GM06990 (cell line): ENCODE measurements around the gene IL12A.

Experiments used
- DNase-seq: peaks from one replicate; pipeline ENCODE4 v3.0.0-alpha.2; 2011; ENCODE audit not compliant: insufficient read length; ENCODE audit errors: extremely low read depth
- H3K27me3 ChIP-seq: replicated peaks from 2 replicates; pipeline ENCODE4 v1.6.0; 2011; ENCODE audit warnings: low read length; ENCODE audit not compliant: control insufficient read depth, insufficient read depth
- H3K36me3 ChIP-seq: 2 replicates; pipeline ENCODE4 v1.5.1; 2011; ENCODE audit warnings: low read length; ENCODE audit not compliant: control insufficient read depth, insufficient read depth
- H3K4me3 ChIP-seq: replicated peaks from 2 replicates; pipeline ENCODE4 v1.5.1; 2011; ENCODE audit warnings: low read depth, mild to moderate bottlenecking, control low read depth, low read length
- TF ChIP-seq, protein P1 (sequence below): IDR thresholded peaks from 2 replicates; pipeline ENCODE4 v1.5.1; 2011; ENCODE audit warnings: low read length, control low read depth, mild to moderate bottlenecking, inconsistent platforms; ENCODE audit not compliant: insufficient read depth, poor library complexity, severe bottlenecking

Gene IL12A

DNA sequence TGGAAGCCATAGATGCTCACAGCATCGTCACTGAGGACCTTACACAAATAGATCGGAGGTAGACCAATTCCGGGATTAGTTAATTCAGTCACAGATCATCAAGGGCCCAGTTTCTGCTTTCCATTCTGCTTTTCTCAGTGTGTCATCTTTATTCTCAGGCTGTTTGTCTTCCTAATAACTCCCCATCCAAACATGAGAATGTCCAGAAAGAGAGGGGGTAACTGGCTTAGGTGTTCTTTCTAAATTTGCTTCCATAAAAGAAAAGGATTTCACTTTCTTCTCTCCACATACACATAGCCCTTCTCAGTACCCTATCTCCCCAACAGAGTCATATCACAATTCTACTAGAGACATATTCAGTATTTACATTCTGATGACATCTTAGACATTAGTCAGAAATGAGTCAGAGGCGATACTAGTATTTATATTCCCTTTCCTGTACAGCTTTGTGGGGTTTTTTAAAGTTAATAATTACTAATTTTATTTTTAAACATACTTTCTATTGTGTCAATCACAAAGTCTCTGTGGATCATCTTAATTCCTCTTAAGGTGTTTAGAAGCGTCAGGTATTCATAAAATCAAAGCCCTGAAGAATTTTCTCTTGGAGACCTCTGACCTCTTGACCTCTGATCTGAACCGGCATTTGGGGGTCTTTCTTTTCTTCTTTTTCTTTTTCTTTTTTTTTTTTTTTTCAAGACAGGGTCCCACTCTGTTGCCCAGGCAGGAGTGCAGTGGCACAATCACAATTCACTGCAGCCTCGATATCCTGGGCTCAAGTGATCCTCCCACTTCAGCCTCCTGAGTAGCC is 24.3 kb upstream of the IL12A start:
- TF ChIP-seq, protein P1, sequence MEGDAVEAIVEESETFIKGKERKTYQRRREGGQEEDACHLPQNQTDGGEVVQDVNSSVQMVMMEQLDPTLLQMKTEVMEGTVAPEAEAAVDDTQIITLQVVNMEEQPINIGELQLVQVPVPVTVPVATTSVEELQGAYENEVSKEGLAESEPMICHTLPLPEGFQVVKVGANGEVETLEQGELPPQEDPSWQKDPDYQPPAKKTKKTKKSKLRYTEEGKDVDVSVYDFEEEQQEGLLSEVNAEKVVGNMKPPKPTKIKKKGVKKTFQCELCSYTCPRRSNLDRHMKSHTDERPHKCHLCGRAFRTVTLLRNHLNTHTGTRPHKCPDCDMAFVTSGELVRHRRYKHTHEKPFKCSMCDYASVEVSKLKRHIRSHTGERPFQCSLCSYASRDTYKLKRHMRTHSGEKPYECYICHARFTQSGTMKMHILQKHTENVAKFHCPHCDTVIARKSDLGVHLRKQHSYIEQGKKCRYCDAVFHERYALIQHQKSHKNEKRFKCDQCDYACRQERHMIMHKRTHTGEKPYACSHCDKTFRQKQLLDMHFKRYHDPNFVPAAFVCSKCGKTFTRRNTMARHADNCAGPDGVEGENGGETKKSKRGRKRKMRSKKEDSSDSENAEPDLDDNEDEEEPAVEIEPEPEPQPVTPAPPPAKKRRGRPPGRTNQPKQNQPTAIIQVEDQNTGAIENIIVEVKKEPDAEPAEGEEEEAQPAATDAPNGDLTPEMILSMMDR, result no peak
- Histone ChIP-seq H3K4me3 (no peak overlapping the region), H3K27me3 (no peaks in the 10 kb centered on the region), H3K36me3 (no peaks in the 10 kb centered on the region)
- peak; percentile 64 for DNase-seq

DNA sequence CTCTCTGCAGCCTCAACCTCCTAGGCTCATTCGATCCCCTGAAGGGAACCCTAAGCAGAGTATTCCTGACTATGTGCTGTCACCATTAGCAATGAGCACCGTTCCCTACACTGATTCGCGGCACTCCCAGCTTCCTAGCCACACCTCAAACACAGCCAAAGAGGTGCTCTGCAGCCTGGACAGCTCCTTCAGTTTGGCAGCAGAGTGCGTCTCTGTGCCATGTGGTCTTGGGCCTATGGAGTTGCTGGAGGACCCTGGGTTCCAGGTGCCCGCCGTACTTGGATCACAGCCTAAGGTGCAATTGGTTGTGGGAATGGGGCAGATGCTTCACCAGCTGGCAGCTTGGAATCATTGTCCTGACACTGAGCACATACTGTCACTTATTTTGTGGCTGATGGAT is 17.3 kb upstream of the IL12A start:
- Histone ChIP-seq H3K27me3 (no peaks in the 10 kb centered on the region), H3K36me3 (no peaks in the 10 kb centered on the region), H3K4me3 (no peak overlapping the region)
- DNase-seq, result no peak
- TF ChIP-seq, protein P1, result no peak

DNA sequence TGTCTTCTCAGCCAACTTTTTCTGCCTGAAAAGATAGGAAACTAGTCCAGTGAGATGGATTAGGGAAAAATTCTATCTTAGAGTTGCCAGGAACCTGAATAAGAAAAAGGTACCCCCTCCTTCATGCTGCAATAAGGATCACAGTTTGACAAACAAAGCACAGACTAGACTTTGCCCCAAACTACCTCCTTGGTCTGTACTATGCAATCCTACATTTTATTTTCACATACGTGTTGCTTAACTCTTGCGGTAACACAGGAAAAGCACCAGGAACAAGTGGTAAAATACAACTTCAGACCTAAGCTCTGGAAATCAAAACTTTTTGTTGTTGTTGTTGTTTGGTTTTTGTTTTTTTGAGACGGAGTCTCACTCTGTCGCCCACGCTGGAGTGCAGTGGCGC is 11.3 kb upstream of the IL12A start:
- TF ChIP-seq, protein P1, result no peak
- Histone ChIP-seq H3K4me3 (no peak overlapping the region), H3K27me3 (no peaks in the 10 kb centered on the region), H3K36me3 (no peaks in the 10 kb centered on the region)
- no peak for DNase-seq

DNA sequence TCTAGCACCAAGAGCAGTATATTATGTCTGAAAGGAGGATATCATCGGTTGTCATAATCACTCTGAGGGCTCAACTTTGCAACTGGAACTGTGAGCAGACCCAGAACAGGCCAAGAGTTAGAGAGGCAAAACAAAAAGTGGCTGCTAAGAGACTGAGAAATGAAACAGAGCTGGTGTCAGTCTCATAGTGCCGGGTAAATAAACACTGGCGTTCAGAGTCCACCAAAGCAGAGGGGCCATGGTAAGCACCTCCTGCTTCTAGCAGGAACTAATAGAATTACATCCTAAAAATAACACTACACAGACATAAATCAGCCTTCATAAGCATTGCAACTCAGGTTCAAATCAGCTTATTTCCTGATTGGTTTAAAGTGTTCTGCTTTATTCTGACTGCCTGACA is 10.3 kb upstream of the IL12A start:
- DNase-seq, result no peak
- TF ChIP-seq, protein P1, result no peak
- Histone ChIP-seq H3K27me3 (no peaks in the 10 kb centered on the region), H3K36me3 (no peaks in the 10 kb centered on the region), H3K4me3 (no peak overlapping the region)

DNA sequence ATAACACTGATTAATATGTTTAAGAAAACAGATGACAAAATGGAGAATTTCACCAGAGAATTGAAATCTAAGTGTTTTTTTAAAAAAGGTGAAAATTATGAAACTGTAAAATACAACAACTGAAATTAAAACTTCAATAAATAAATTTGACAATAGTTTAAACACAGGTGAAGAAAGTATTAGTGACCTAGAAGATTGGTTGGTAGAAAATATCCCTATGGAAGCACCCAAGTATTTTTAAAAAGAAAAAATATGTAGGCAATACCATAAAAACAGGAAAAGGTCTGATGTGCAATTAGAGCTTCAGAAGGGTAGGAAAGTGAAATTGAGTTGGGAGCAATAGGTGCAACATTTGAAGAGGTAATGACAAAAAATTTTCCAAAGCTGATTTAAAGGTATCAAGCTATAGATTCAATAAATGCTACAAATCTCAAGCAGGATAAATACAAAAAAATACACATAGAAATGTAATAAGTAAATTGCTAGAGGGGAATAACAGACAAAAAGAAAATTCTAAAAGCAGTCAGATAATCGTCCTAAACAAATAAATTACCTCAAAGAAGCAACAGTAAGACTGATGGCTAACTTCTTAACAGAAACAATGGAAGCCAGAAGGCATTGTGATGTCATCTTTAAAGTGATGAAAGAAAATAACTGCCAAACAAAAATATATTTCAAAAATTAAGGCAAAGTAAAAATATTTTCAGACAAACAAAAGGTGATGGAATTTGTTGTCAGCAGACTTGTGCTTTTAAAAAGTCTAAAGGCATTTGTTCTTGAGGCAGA is 9.5 kb upstream of the IL12A start:
- Histone ChIP-seq H3K27me3 (no peaks in the 10 kb centered on the region), H3K4me3 (no peak overlapping the region)
- TF ChIP-seq, protein P1, result no peak

More for the DNA sequence above, 9.5 kb upstream of the IL12A start:
- DNase-seq, result no peak
- no peaks in the 10 kb centered on the region for H3K36me3 ChIP-seq
